SK-N-SH (cell line): ENCODE data around the gene CCDC112. TPM values are rescaled to one million over a fixed set of nuclear protein-coding genes. Genes with fewer than 3 reads are reported as not detected.

Experiments
- CTCF ChIA-PET: fragments of 300-600, 350-600 bp; formaldehyde crosslinking; extraction: SDS; loops from one replicate; lab custom pipeline; 2021; lab: Yijun Ruan, JAX
- POLR2A ChIA-PET: fragments of 350-600 bp; sonication (Branson Sonifier 250); formaldehyde crosslinking; extraction: SDS; loops from one replicate; lab custom pipeline; 2020; ENCODE audit warnings: antibody characterized with exemption, inconsistent platforms; lab: Yijun Ruan, JAX
- DNase-seq: peaks from one replicate; pipeline ENCODE4 v3.0.0; 2012
- H2AFZ ChIP-seq: fragments of 200-600 bp; sonication (generic); 2 replicates; pipeline ENCODE4 v1.8.1; 2016; ENCODE audit warnings: antibody characterized with exemption, mild to moderate bottlenecking, low read depth
- H3F3A ChIP-seq: fragments of 200-600 bp; sonication (generic); replicated peaks from 2 replicates; pipeline ENCODE3; 2016; ENCODE audit warnings: antibody characterized with exemption, mild to moderate bottlenecking; ENCODE audit not compliant: insufficient read depth
- H3K27ac ChIP-seq, 2 experiments: fragments of 200-500 bp in 1 of 2; fragments of 200-600 bp in 1 of 2; sonication (Bioruptor generic) in 1 of 2; sonication (generic), shearing (Covaris generic) in 1 of 2; 2 replicates each; pipeline versions ENCODE4 v1.5.1 to v1.6.1; 2014 to 2016; ENCODE audit warnings: low read depth in 2 of 2, inconsistent platforms in 1 of 2, low read length in 1 of 2, mild to moderate bottlenecking in 1 of 2, mixed read lengths in 1 of 2
- H3K27me3 ChIP-seq: fragments of 200-600 bp; sonication (generic), shearing (Covaris generic); 2 replicates; pipeline ENCODE4 v1.6.1; 2016; ENCODE audit warnings: mixed run types; ENCODE audit not compliant: insufficient read depth
- H3K36me3 ChIP-seq, 2 experiments: fragments of 200-500 bp in 1 of 2; fragments of 200-600 bp in 1 of 2; sonication (Bioruptor generic) in 1 of 2; sonication (generic) in 1 of 2; replicated peaks in 1 of 2; 2 replicates each; pipeline versions ENCODE3 to v1.5.1; 2014 to 2016; ENCODE audit warnings: low read length in 1 of 2, mild to moderate bottlenecking in 1 of 2; ENCODE audit not compliant: insufficient read depth in 2 of 2, control insufficient read depth in 1 of 2
- H3K4me1 ChIP-seq, 2 experiments: fragments of 200-500 bp in 1 of 2; fragments of 200-600 bp in 1 of 2; sonication (Bioruptor generic) in 1 of 2; sonication (generic), shearing (Covaris generic) in 1 of 2; 2 replicates each; pipeline versions ENCODE4 v1.5.1 to v1.6.1; 2014 to 2016; ENCODE audit warnings: low read depth in 1 of 2, low read length in 1 of 2, mixed run types in 1 of 2; ENCODE audit not compliant: insufficient read depth in 2 of 2, control insufficient read depth in 1 of 2
- H3K4me2 ChIP-seq: fragments of 200-600 bp; sonication (generic), shearing (Covaris generic); 2 replicates; pipeline ENCODE4 v1.6.1; 2017; ENCODE audit warnings: mixed run types
- H3K4me3 ChIP-seq, 2 experiments: fragments of 200-500 bp in 1 of 2; fragments of 200-600 bp in 1 of 2; sonication (Bioruptor generic) in 1 of 2; sonication (generic), shearing (Covaris generic) in 1 of 2; 2 replicates each; pipeline versions ENCODE4 v1.5.1 to v1.8.1; 2014 to 2016; ENCODE audit warnings: low read depth in 2 of 2, inconsistent platforms in 1 of 2, low read length in 1 of 2, mild to moderate bottlenecking in 1 of 2, mixed read lengths in 1 of 2, moderate library complexity in 1 of 2
- H3K79me2 ChIP-seq: fragments of 200-600 bp; sonication (generic); 2 replicates; pipeline ENCODE4 v1.8.1; 2017; ENCODE audit warnings: mild to moderate bottlenecking; ENCODE audit not compliant: insufficient read depth
- H3K9ac ChIP-seq: fragments of 200-600 bp; sonication (generic); 2 replicates; pipeline ENCODE4 v1.6.1; 2017; ENCODE audit warnings: mixed run types
- H3K9me2 ChIP-seq: fragments of 200-600 bp; sonication (generic); 2 replicates; pipeline ENCODE4 v1.6.1; 2017; ENCODE audit warnings: mixed run types
- H3K9me3 ChIP-seq: fragments of 200-600 bp; sonication (generic); 2 replicates; pipeline ENCODE4 v1.6.1; 2017; ENCODE audit warnings: mixed run types, mild to moderate bottlenecking, moderate library complexity
- H4K20me1 ChIP-seq: fragments of 200-600 bp; sonication (generic); 2 replicates; pipeline ENCODE4 v1.6.1; 2017; ENCODE audit warnings: mild to moderate bottlenecking, mixed run types; ENCODE audit not compliant: insufficient read depth
- CHD2 ChIP-seq: fragments of 150-350 bp; IDR thresholded peaks from 2 replicates; pipeline ENCODE4 v1.6.1; 2018; ENCODE audit warnings: low read length; ENCODE audit not compliant: partially characterized antibody
- CTCF ChIP-seq: fragments of 200-600 bp; sonication (generic); IDR thresholded peaks from 2 replicates; pipeline ENCODE4 v1.6.1; 2017; ENCODE audit warnings: antibody characterized with exemption, mild to moderate bottlenecking, moderate library complexity
- EZH2phosphoT487 ChIP-seq: fragments of 200-600 bp; sonication (generic); IDR thresholded peaks from 2 replicates; pipeline ENCODE4 v1.6.1; 2017; ENCODE audit warnings: low read depth, mixed run types, mild to moderate bottlenecking, antibody characterized with exemption, moderate library complexity, borderline replicate concordance
- FOSL2 ChIP-seq: IDR thresholded peaks from 2 replicates; pipeline ENCODE4 v1.4.0; 2012; ENCODE audit warnings: low read depth, mild to moderate bottlenecking, moderate library complexity, borderline replicate concordance
- JUND ChIP-seq: IDR thresholded peaks from 2 replicates; pipeline ENCODE4 v1.4.0; 2012
- MEF2A ChIP-seq: IDR thresholded peaks from 2 replicates; pipeline ENCODE4 v1.4.0; 2012; ENCODE audit warnings: low read depth, borderline replicate concordance
- MXI1 ChIP-seq: IDR thresholded peaks from 2 replicates; pipeline ENCODE4 v1.6.1; 2012; ENCODE audit warnings: mild to moderate bottlenecking, low read depth, low read length, improper control_type of control experiment
- NFIC ChIP-seq: IDR thresholded peaks from 2 replicates; pipeline ENCODE4 v1.4.0; 2012; ENCODE audit warnings: borderline replicate concordance
- NRF1 ChIP-seq: IDR thresholded peaks from 2 replicates; pipeline ENCODE4 v1.6.1; 2012; ENCODE audit warnings: low read depth, mild to moderate bottlenecking, low read length
- PBX3 ChIP-seq: IDR thresholded peaks from 2 replicates; pipeline ENCODE4; 2012
- RAD21 ChIP-seq: IDR thresholded peaks from 2 replicates; pipeline ENCODE4 v1.6.1; 2012; ENCODE audit warnings: mild to moderate bottlenecking, low read length
- RFX5 ChIP-seq: IDR thresholded peaks from 2 replicates; pipeline ENCODE4 v1.6.1; 2012; ENCODE audit warnings: mild to moderate bottlenecking, improper control_type of control experiment, low read length
- RXRA ChIP-seq: IDR thresholded peaks from 2 replicates; pipeline ENCODE4 v1.4.0; 2012; ENCODE audit warnings: low read depth, mild to moderate bottlenecking, borderline replicate concordance
- TEAD4 ChIP-seq: IDR thresholded peaks from 2 replicates; pipeline ENCODE4 v1.4.0; 2012; ENCODE audit warnings: mild to moderate bottlenecking, borderline replicate concordance; ENCODE audit not compliant: insufficient read depth
- WGBS: methylation state at CpG from one replicate; pipeline ENCODE4 v1.1.6; 2017; ENCODE audit warnings: low lambda C conversion rate; 5-methylcytosine and 5-hydroxymethylcytosine counted together
- polyA plus RNA-seq, 3 experiments: library from polyadenylated mRNA; depleted of rRNA; stranded (reverse); fragments of >200 nt; gene quantifications; 2 replicates each; pipeline ENCODE4 v1.2.3, GENCODE V29; 2012
- TF ChIP-seq, protein P1 (sequence below): IDR thresholded peaks from 2 replicates; pipeline ENCODE4 v1.4.0; 2012; ENCODE audit warnings: low read depth, borderline replicate concordance
- TF ChIP-seq, protein P2 (sequence below): fragments of 150-350 bp; IDR thresholded peaks from 2 replicates; pipeline ENCODE4 v1.6.1; 2016; ENCODE audit warnings: mild to moderate bottlenecking, low read depth, low read length

Gene CCDC112
- polyA plus RNA-seq, 1 of the 3 experiments (the other 2 are of a cell fraction): 2.3 TPM

- WGBS: 95% methylated on average over 4 of the region's 4 CpGs
- CTCF ChIA-PET: interaction anchor here (0.9 to 4.2 kb wide), 6 partner anchors 9 to 134 kb away, joined by 3 to 19 read pairs (median 3); no protein-coding TSS in a partner anchor
Measured at GRCh38 chr5:115231598-115231997, 64.9 kb downstream of the CCDC112 start.

GRCh38 chr5:115229606-115230005 is 66.8 kb downstream of the CCDC112 start:
- no peak for DNase-seq
- no peak overlapping the region for H3K27ac ChIP-seq
- H4K20me1 ChIP-seq: peaks cover 2% of the 10 kb centered on the region; the same call in 1 of the 2 replicates
- H2AFZ ChIP-seq: no peak overlapping the region
- H3K36me3 ChIP-seq: peaks cover 48 to 58% of the 10 kb centered on the region in 2 experiments
- POLR2A ChIA-PET: no interaction called here
- H3K79me2 ChIP-seq: no peaks in the 10 kb centered on the region; the same call in 1 of the 2 replicates
- no peak overlapping the region for H3K9ac ChIP-seq
- 0 out of 4 replicates have a peak, but pooled peaks cover 0 to under 1% of the 10 kb centered on the region in 2 experiments for H3K4me1 ChIP-seq
- H3K4me3 ChIP-seq: no peak overlapping the region
- H3K4me2 ChIP-seq: no peak overlapping the region
- no peaks in the 10 kb centered on the region for H3F3A ChIP-seq
- CTCF ChIA-PET: interaction anchor here (4.2 kb wide), 1 partner anchor 17 kb away, joined by 19 read pairs; no protein-coding TSS in a partner anchor
- H3K9me2 ChIP-seq: no peaks in the 10 kb centered on the region
- TF ChIP-seq CHD2: no peak
- TF ChIP-seq FOSL2: no peak
- TF ChIP-seq PBX3: no peak
- TF ChIP-seq MEF2A: no peak
- no peak for TF ChIP-seq TEAD4
- no peak for TF ChIP-seq NFIC
- TF ChIP-seq RFX5: no peak
- TF ChIP-seq RAD21: no peak
- no peak for TF ChIP-seq JUND
- no peak for TF ChIP-seq CTCF
- TF ChIP-seq, protein P1, sequence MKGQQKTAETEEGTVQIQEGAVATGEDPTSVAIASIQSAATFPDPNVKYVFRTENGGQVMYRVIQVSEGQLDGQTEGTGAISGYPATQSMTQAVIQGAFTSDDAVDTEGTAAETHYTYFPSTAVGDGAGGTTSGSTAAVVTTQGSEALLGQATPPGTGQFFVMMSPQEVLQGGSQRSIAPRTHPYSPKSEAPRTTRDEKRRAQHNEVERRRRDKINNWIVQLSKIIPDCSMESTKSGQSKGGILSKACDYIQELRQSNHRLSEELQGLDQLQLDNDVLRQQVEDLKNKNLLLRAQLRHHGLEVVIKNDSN: no peak
- TF ChIP-seq NRF1: no peak
- TF ChIP-seq MXI1: no peak
- no peak for TF ChIP-seq RXRA
- no peaks in the 10 kb centered on the region for H3K9me3 ChIP-seq
- WGBS: 94% methylated on average over 1 of the region's 1 CpG
- H3K27me3 ChIP-seq: no peaks in the 10 kb centered on the region

More at GRCh38 chr5:115231598-115231997, 64.9 kb downstream of the CCDC112 start:
- TF ChIP-seq, protein P2, sequence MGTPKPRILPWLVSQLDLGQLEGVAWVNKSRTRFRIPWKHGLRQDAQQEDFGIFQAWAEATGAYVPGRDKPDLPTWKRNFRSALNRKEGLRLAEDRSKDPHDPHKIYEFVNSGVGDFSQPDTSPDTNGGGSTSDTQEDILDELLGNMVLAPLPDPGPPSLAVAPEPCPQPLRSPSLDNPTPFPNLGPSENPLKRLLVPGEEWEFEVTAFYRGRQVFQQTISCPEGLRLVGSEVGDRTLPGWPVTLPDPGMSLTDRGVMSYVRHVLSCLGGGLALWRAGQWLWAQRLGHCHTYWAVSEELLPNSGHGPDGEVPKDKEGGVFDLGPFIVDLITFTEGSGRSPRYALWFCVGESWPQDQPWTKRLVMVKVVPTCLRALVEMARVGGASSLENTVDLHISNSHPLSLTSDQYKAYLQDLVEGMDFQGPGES: no peak
- no peak for TF ChIP-seq EZH2phosphoT487
- TF ChIP-seq CHD2: no peak
- DNase-seq: no peak
- Histone ChIP-seq H3K79me2 (no peaks in the 10 kb centered on the region; the same call in 1 of the 2 replicates), H3K4me3 (no peak overlapping the region), H3K9me2 (no peaks in the 10 kb centered on the region), H3K36me3 (peaks cover 57 to 73% of the 10 kb centered on the region in 2 experiments), H4K20me1 (peaks cover 2% of the 10 kb centered on the region; the same call in 1 of the 2 replicates), H3K9me3 (no peaks in the 10 kb centered on the region), H3K27ac (no peak overlapping the region), H2AFZ (no peak overlapping the region), H3F3A (no peaks in the 10 kb centered on the region), H3K27me3 (no peaks in the 10 kb centered on the region), H3K4me1 (no peaks in the 10 kb centered on the region), H3K4me2 (no peak overlapping the region), H3K9ac (no peak overlapping the region)
- POLR2A ChIA-PET: no interaction called here
